PFSK-1 (cell line): ENCODE data around the gene SNX3.

Experiments
- POLR2AphosphoS5 ChIP-seq: IDR thresholded peaks from 2 replicates; pipeline ENCODE4 v1.6.1; 2012; ENCODE audit warnings: low read depth, mild to moderate bottlenecking, control low read depth, low read length, moderate library complexity
- REST ChIP-seq, 2 experiments: IDR thresholded peaks; 2 replicates each; pipeline versions ENCODE4 v1.6.1 to v1.8.0; 2011 to 2012; ENCODE audit warnings: low read depth in 2 of 2, low read length in 2 of 2, control low read depth in 1 of 2, inconsistent platforms in 1 of 2, mild to moderate bottlenecking in 1 of 2, moderate library complexity in 1 of 2; ENCODE audit not compliant: insufficient read depth in 1 of 2

GRCh38 chr6:108163267-108163643 lies 97.6 kb downstream of the SNX3 start:
- TF ChIP-seq REST (IDR thresholded peaks at IDR 0.05; ENCODE audit: insufficient read depth in 1 of 2, low read depth in 2 of 2, low read length in 2 of 2) (no peak), POLR2AphosphoS5 (no peak)
